PC-9 (cell line): ENCODE results near the gene VWA8. TPM values are rescaled to one million over a fixed set of nuclear protein-coding genes. Genes with fewer than 3 reads are reported as not detected.

Source experiments
- BruUV-seq: library from RNA; stranded (reverse); fragments of 400-500 nt; replicated peaks from 2 replicates; lab custom pipeline; 2021; lab: Mats Ljungman, UMichigan
- CTCF ChIA-PET: fragments of 300-600 bp; sonication (Branson Sonifier 250); formaldehyde crosslinking; loops from one replicate; lab custom pipeline; 2022; ENCODE audit warnings: antibody characterized with exemption; lab: Charles Lee
- POLR2A ChIA-PET: fragments of 300-600 bp; sonication (Branson Sonifier 250); formaldehyde crosslinking; loops from one replicate; lab custom pipeline; 2022; ENCODE audit warnings: antibody characterized with exemption; ENCODE audit not compliant: unreplicated experiment; lab: Charles Lee
- DNase-seq, 2 experiments: peaks; one replicate each; pipeline versions ENCODE4 v3.0.0 to v3.0.0-alpha.2; 2015 to 2022; ENCODE audit warnings: mixed read lengths in 1 of 2
- H2AFZ ChIP-seq: fragments of 200-600 bp; sonication (generic); 2 replicates; pipeline ENCODE4 v1.8.1; 2017; ENCODE audit warnings: antibody characterized with exemption
- H3F3A ChIP-seq: fragments of 200-600 bp; sonication (generic); 2 replicates; pipeline ENCODE4 v1.8.1; 2017; ENCODE audit warnings: antibody characterized with exemption, mild to moderate bottlenecking, low read depth; ENCODE audit not compliant: insufficient read depth
- H3K27ac ChIP-seq: fragments of 200-600 bp; sonication (generic); 2 replicates; pipeline ENCODE4 v1.6.1; 2016; ENCODE audit warnings: mixed run types
- H3K27me3 ChIP-seq: fragments of 200-600 bp; sonication (generic); 2 replicates; pipeline ENCODE4 v1.6.1; 2016; ENCODE audit warnings: low read depth, mixed run types; ENCODE audit not compliant: insufficient read depth
- H3K36me3 ChIP-seq: fragments of 200-600 bp; sonication (generic); 2 replicates; pipeline ENCODE4 v1.6.1; 2016; ENCODE audit warnings: low read depth, mixed run types
- H3K4me1 ChIP-seq: fragments of 200-600 bp; sonication (generic); replicated peaks from 2 replicates; pipeline ENCODE4 v1.6.1; 2016; ENCODE audit warnings: mixed run types; ENCODE audit not compliant: insufficient read depth
- H3K4me2 ChIP-seq: fragments of 200-600 bp; sonication (generic); 2 replicates; pipeline ENCODE4 v1.6.1; 2017; ENCODE audit warnings: mixed run types
- H3K4me3 ChIP-seq: fragments of 200-600 bp; sonication (generic); 2 replicates; pipeline ENCODE4 v1.6.1; 2016; ENCODE audit warnings: mixed run types
- H3K79me2 ChIP-seq: fragments of 200-600 bp; sonication (generic); 2 replicates; pipeline ENCODE4 v1.6.1; 2017; ENCODE audit warnings: low read depth, mixed run types
- H3K9me2 ChIP-seq: fragments of 200-600 bp; sonication (generic); 2 replicates; pipeline ENCODE4 v1.8.1; 2017; ENCODE audit warnings: mild to moderate bottlenecking; ENCODE audit not compliant: insufficient read depth
- H3K9me3 ChIP-seq: fragments of 200-600 bp; sonication (generic); 2 replicates; pipeline ENCODE4 v1.8.1; 2016; ENCODE audit warnings: low read depth; ENCODE audit not compliant: insufficient read depth
- H4K20me1 ChIP-seq: fragments of 200-600 bp; sonication (generic); 2 replicates; pipeline ENCODE4 v1.8.1; 2017; ENCODE audit not compliant: insufficient read depth
- EZH2 ChIP-seq: fragments of 200-600 bp; sonication (generic); IDR thresholded peaks from 2 replicates; pipeline ENCODE4 v1.8.0; 2017; ENCODE audit warnings: antibody characterized with exemption, low read depth
- intact Hi-C: fragments of 100-400 bp; cut with micrococcal nuclease; formaldehyde crosslinking; loops from one replicate; pipeline ENCODE4 v1.10.0; 2022; ENCODE audit not compliant: unreplicated experiment
- total RNA-seq: library from RNA; stranded (reverse); gene quantifications from 2 replicates; pipeline ENCODE4 v1.2.3, GENCODE V29; 2021
- TF ChIP-seq, protein P1 (sequence below): fragments of 200-600 bp; sonication (generic); conservative IDR thresholded peaks from 2 replicates; pipeline ENCODE4 v1.6.1; 2017; ENCODE audit warnings: mixed run types, antibody characterized with exemption, mild to moderate bottlenecking, moderate library complexity

The VWA8 gene
- total RNA-seq, 1 experiment from 2014 or later = 14.1 TPM

- H3F3A ChIP-seq = no peaks in the 10 kb centered on the region
- no peaks in the 10 kb centered on the region for H3K79me2 ChIP-seq
- ChIA-PET POLR2A (no interaction called here), CTCF (no interaction called here)
- H3K27ac ChIP-seq = no peak overlapping the region
- no peaks in the 10 kb centered on the region for H3K4me1 ChIP-seq
- no peaks in the 10 kb centered on the region for H4K20me1 ChIP-seq
- no peak for DNase-seq
- intact Hi-C loops = no loop called here
- BruUV-seq = no TSS peak
- no peak overlapping the region for H2AFZ ChIP-seq
- no peaks in the 10 kb centered on the region for H3K27me3 ChIP-seq
- no peaks in the 10 kb centered on the region for H3K9me3 ChIP-seq
- H3K36me3 ChIP-seq = no peaks in the 10 kb centered on the region
- TF ChIP-seq, protein P1, sequence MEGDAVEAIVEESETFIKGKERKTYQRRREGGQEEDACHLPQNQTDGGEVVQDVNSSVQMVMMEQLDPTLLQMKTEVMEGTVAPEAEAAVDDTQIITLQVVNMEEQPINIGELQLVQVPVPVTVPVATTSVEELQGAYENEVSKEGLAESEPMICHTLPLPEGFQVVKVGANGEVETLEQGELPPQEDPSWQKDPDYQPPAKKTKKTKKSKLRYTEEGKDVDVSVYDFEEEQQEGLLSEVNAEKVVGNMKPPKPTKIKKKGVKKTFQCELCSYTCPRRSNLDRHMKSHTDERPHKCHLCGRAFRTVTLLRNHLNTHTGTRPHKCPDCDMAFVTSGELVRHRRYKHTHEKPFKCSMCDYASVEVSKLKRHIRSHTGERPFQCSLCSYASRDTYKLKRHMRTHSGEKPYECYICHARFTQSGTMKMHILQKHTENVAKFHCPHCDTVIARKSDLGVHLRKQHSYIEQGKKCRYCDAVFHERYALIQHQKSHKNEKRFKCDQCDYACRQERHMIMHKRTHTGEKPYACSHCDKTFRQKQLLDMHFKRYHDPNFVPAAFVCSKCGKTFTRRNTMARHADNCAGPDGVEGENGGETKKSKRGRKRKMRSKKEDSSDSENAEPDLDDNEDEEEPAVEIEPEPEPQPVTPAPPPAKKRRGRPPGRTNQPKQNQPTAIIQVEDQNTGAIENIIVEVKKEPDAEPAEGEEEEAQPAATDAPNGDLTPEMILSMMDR = no peak
- TF ChIP-seq EZH2 = no peak
- no peak overlapping the region for H3K4me2 ChIP-seq
- no peaks in the 10 kb centered on the region for H3K9me2 ChIP-seq
- no peak overlapping the region for H3K4me3 ChIP-seq
Observed at GRCh38 chr13:41554180-41554579, 406.7 kb downstream of the VWA8 start.

GRCh38 chr13:41552031-41552430 lies 408.9 kb downstream of the VWA8 start:
- TF ChIP-seq EZH2 = no peak
- TF ChIP-seq, protein P1 = no peak
- H3K79me2 ChIP-seq = no peaks in the 10 kb centered on the region
- DNase-seq = no peak
- H3K36me3 ChIP-seq = no peaks in the 10 kb centered on the region
- H3K4me3 ChIP-seq = no peak overlapping the region
- H3K4me2 ChIP-seq = no peak overlapping the region
- intact Hi-C loops = no loop called here
- no peaks in the 10 kb centered on the region for H3K9me3 ChIP-seq
- no peaks in the 10 kb centered on the region for H4K20me1 ChIP-seq
- CTCF ChIA-PET = no interaction called here
- no peaks in the 10 kb centered on the region for H3K4me1 ChIP-seq
- no peaks in the 10 kb centered on the region for H3F3A ChIP-seq
- BruUV-seq = no TSS peak
- H3K9me2 ChIP-seq = no peaks in the 10 kb centered on the region
- no peak overlapping the region for H2AFZ ChIP-seq
- no peaks in the 10 kb centered on the region for H3K27me3 ChIP-seq
- no peak overlapping the region for H3K27ac ChIP-seq
- POLR2A ChIA-PET = interaction anchor here (0.7 kb wide), 1 partner anchor 627 kb away, joined by 7 read pairs; no protein-coding TSS in a partner anchor

- TF ChIP-seq, protein P1 = no peak
- Histone ChIP-seq H3K9me3 (no peaks in the 10 kb centered on the region), H4K20me1 (no peaks in the 10 kb centered on the region), H3K27me3 (no peaks in the 10 kb centered on the region), H3F3A (no peaks in the 10 kb centered on the region), H3K79me2 (no peaks in the 10 kb centered on the region), H3K27ac (no peak overlapping the region), H3K4me1 (no peaks in the 10 kb centered on the region), H2AFZ (no peak overlapping the region), H3K36me3 (no peaks in the 10 kb centered on the region), H3K9me2 (no peaks in the 10 kb centered on the region), H3K4me3 (no peak overlapping the region), H3K4me2 (no peak overlapping the region)
- ChIA-PET POLR2A (no interaction called here), CTCF (no interaction called here)
- intact Hi-C loops = no loop called here
- no peak for DNase-seq
- no TSS peak for BruUV-seq
Observed at GRCh38 chr13:41550276-41550675, 410.6 kb downstream of the VWA8 start.
